Measurements from ENCODE around the gene HEBP2.

The HEBP2 gene

GRCh38 chr6:138468320-138469015 is 64.4 kb downstream of the HEBP2 start:
- peak; percentile 56 for DNase-seq
- no peak overlapping the region for H3K4me3 ChIP-seq (ENCODE audit: low read depth, low read length)
- H3K27me3 ChIP-seq (replicated peaks), result no peaks in the 10 kb centered on the region
- in situ Hi-C loops (cut with HindIII; ENCODE audit: low pct_ligation_motif_present, low sequenced_read_pairs), result no loop called here
- peaks cover 4% of the 10 kb centered on the region for H3K36me3 ChIP-seq (replicated peaks)
- no peak overlapping the region for H3K27ac ChIP-seq
- no peak for TF ChIP-seq CTCF (IDR thresholded peaks at IDR 0.05; ENCODE audit: low read depth, low read length, missing control alignments)
